ENCODE measurements around the gene BCL2L1.

BCL2L1 gene

DNA sequence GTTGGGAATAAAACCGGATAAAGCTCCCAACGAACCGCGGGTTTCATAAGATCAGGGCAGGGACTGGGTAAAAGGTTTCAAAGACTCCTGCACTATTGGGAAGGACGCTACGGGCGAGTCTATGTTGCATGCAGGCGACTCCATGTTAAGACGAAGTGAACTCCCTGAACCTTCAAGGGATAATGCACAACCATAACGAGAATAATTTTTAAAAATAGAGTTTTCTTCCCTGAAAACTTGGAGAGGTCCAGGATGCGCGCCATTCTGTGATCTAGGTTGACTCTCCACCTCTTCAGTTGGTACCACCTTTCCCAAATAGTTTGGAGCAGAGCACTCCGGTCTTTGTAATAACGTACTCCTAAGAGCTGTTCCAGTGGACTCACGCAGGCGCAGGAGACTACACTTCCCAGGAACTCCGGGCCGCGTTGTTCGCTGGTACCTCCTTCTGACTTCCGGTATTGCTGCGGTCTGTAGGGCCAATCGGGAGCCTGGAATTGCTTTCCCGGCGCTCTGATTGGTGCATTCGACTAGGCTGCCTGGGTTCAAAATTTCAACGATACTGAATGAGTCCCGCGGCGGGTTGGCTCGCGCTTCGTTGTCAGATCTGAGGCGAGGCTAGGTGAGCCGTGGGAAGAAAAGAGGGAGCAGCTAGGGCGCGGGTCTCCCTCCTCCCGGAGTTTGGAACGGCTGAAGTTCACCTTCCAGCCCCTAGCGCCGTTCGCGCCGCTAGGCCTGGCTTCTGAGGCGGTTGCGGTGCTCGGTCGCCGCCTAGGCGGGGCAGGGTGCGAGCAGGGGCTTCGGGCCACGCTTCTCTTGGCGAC, 16.3 kb upstream of the BCL2L1 start, which contains the start of gene TPX2:
Gene TPX2 (plus strand): TSS at position 562 of the 821 bp plus-strand sequence. CDS start 18,187 bp downstream, outside the sequence.
- DNase-seq (ENCODE audit: low read depth, low spot score): peak; percentile 79
- peak within 1 kb of the TSS; percentile 56 for H3K27ac ChIP-seq

DNA sequence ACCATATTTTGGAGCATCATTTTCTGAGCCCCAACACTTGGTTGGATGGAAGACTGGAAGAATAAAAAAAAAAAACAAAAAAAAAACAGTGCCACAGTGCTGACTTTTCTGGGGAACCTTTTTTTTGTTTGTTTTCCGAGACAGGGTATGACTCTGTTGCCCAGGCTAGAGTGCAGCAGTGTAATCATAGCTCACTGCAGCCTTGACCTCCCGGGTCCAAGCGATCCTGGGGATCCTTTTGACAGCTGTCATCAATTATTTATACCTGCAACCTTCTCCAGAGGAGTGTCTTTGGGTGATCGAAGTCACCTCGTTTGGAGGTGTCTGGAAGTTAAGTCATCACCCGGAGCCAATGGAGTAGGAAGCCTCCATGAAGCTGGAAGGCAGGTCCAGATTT, 8.7 kb upstream of the BCL2L1 start:
- DNase-seq (ENCODE audit: low read depth, low spot score): no peak
- H3K27ac ChIP-seq: peak overlapping the region; percentile 79

DNA sequence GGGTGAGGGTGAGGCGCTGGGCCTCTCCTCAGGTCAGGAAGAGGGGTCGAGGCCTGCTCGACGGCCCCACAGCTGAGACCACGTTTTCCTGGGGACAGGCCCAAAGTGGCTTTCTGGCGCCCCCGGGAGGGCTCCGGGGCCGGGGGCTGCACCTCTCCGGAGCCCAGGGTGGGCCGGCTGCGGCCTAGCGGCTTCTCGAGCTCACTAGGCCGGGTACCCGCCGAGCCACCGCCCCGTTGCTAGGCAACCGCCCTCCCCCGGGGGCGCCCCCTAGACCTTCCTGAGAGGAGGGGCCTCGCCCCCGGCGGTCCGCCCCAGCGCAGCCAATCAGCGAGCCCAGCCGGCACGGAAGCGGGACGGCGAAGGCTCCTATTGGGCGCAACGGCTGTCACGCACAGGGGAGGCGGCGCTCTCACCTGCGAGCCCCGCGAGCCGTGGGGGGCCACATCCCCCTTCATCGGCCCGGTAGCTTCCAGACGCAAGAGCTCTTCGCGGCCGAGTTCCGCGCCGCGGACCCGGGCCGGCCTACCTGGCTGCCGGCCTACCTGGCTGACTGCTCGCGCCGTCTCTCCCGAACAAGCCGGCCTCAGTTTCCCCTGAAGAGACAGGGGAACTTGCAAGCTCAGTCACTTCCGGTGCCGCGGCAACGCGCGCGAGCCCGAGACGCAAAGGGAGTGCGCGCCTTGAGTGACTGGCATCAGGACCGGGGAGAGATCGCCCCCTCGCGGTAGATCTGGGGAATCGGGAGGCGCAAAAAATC, 831 bp upstream of the BCL2L1 start:
- DNase-seq (ENCODE audit: low read depth, low spot score): peak; percentile 91
- peak overlapping the region; percentile 100 for H3K27ac ChIP-seq

DNA sequence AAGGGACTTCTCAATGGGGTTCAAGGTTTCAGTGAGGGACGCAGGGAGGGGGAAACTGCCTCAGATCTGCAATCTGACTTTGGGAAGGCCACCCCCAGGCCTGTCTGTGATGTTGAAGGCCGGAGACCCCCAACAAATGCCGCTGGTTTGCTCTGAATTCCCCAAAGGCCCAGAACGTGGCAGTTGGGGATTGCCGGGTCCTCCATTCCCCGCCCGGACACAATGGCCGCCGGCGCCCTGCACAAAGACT, 326 bp upstream of the BCL2L1 start:
- peak overlapping the region; percentile 100 for H3K27ac ChIP-seq
- DNase-seq (ENCODE audit: low read depth, low spot score): no peak

DNA sequence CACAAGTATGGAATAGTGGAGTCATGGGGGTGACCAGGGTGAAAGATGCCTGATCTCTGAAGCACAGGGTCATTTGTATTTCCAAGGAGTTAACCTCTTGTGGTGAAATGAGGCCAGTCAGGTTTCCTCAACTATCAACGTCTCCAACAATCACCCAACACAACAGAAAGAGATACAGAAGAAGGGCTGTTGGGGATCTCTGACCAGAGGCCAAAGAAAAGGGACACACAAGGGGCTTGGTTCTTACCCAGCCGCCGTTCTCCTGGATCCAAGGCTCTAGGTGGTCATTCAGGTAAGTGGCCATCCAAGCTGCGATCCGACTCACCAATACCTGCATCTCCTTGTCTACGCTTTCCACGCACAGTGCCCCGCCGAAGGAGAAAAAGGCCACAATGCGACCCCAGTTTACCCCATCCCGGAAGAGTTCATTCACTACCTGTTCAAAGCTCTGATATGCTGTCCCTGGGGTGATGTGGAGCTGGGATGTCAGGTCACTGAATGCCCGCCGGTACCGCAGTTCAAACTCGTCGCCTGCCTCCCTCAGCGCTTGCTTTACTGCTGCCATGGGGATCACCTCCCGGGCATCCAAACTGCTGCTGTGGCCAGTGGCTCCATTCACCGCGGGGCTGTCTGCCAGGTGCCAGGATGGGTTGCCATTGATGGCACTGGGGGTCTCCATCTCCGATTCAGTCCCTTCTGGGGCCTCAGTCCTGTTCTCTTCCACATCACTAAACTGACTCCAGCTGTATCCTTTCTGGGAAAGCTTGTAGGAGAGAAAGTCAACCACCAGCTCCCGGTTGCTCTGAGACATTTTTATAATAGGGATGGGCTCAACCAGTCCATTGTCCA, 1.0 kb downstream of the BCL2L1 start:
- H3K27ac ChIP-seq: peak overlapping the region; percentile 100
- DNase-seq (ENCODE audit: low read depth, low spot score): no peak

DNA sequence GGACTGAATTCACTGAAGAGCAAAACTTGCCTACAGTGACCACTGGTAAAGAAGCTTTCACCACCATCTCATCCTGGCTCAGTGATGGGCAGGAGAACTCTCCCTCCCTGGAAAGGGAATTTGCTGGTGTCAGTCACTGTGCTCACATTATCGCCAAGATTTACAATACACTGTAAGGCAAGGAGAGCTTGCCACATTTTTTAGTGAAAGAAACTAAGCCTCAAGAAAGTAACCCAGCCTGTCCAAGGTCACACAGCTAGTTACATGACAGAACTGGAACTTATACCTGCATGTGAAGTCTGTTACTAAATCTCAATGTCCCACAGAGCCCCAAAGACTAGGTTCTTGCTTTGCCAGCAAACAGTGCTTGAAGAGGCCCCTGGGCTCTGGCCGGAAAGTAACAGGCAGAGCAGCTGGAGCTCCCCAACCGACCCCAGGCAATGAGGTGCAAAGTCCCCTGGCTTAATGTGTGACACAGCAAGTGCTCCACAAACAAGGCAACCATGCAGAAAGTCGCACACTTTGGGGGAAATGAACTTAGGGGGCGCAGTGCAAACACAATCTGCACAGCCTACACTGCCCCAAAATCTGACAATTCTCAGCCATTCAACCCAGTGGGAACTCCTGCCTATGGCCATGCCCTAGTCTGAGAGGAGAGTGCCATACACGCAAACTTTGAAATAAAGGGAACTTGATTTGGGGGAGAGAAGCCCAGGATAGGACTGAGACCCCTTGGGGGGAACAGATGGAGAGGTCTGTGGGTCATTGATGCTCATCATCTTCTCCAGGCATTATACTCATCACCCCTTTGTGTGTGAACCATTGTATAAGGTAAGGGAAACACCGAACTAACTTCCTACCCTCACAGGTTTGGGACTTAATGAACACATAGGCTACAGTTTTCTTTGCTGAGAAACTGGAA, 1.9 kb downstream of the BCL2L1 start:
- peak overlapping the region; percentile 100 for H3K27ac ChIP-seq
- DNase-seq (ENCODE audit: low read depth, low spot score): no peak

DNA sequence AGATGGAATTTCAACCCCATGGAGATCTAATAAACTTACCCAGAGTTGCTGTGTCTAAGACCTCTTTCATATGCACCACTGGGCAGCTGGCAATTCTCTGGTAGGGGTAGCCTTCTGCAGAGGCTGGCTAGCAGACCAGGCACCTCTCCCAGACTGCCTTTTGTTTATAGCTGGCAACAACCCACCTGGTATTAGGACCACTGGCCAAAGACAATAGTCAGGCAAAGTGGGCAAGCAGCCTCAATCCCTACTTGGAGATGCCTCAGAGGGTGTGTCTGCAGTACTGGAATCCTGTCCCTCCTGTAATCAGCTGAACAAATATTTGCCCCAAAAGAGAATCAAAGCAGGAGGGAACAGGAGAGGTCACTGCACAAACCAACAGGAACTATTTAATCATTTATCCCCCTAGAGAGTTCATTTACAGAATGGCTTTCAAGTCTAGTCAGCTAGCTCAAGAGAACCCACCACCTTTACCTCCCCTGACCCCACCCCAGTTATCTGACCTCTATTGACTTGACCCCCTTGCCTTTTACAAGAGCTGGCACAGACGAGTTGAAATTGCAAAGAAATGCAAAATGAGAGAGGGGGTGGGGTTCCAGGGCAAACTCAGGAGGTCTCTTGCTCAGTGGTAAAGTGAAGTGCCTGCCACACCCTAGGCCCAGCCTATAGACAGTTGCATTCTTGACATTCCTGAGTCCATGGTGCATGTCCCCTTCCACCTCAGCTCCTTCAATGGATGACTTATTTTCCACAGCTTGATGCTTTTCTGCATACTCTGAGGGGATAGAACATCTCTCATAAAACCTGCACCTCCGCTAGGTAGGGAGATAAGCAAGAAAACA, 2.8 kb downstream of the BCL2L1 start:
- DNase-seq (ENCODE audit: low read depth, low spot score): no peak
- peak overlapping the region; percentile 100 for H3K27ac ChIP-seq

DNA sequence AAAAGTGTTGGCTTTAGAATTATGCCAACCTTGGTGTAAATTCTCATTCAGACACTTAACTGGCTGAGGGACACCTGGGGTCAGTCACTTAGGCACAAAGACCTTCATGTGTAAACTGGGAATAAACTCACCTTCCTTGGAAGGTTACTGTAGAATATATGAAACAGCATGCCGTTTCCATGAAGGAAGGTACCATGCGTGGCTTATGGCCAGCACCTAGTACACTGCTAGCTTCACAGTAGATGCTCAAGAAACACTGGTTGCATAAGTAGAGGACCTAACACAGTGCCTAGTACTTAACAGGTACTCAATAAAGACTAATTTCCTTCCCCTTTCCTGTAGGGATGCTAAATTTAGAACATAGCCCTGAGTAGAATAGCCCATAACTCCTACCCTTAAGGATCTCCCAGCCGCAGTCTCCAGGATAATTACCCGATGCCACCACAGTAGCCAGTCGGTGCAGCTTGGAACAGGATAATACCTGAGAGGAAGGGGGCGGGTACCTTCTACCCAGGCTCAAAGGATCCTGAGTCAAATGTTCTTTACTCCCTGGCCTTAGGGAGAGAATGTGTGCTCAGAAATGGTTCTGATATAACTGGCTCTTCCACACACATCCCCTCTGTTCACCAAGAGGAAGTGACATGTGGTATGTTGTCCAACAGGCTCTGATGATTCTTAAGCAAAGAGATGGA, 3.6 kb downstream of the BCL2L1 start:
- H3K27ac ChIP-seq: peak overlapping the region; percentile 100
- DNase-seq (ENCODE audit: low read depth, low spot score): peak; percentile 80

DNA sequence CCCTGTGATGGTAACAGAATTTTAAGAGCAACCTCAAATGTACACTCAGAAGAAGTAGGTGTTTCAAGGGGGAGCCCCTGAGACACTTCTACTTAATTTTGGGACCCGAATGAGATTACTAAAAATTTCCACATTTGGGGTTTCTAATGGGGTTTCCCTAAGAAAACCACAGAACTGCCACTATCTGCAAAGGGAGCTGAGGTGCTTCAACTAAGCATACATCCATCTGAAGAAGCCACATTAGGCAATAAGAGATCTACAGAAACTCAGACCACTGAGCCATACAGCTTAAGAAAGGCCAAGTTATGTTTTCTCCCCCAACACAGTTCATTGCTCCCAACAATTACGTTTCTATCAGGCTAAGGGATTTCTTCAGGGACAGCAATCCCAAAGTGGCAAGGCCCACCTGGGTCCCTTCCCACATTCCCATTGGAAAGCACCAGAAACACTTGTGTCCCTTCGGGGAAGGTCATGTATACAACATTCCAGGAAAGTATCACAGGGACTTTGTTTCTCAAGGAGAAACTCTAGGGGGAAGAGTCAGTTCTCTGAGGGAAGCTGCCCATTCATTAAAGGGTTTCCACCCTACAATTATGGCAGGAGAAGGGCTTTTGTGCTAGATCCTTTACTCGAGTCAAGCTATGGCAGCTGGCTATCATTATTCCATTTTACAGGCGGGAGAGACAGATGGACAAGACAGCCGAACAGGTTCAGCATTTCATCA, 5.0 kb downstream of the BCL2L1 start:
- H3K27ac ChIP-seq: peak overlapping the region; percentile 100
- no peak for DNase-seq (ENCODE audit: low read depth, low spot score)

DNA sequence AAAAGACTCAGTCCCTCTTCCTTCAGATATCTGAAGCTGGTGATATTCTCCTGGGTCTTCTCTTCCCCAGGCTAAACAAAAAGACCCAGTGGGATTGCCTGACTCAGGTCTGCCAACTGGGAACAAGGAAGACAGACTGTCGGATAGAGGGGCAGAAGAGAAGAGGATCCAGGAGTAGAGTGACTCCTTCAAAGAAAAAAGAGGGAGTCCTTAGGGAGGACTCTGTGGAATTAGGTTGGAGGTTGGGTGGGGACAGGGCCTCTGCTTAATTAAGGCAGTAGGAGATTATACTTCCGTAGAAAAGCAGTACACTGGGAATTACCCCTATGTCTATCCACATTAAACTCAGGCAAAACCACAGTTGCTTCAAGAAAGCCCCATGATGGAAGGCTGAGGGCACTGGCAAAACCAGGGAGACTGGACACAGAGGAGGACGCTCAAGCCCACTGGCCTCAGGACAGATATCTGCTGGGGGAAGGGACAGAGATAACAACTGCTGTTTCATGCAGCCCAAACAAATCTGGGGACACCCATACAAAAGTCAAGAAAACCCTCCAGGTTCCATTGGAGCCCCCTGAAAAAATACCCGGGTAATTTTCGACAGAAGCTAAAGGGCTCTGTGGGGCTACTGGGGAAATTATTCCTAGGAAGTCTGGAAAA, 5.7 kb downstream of the BCL2L1 start:
- DNase-seq (ENCODE audit: low read depth, low spot score): no peak
- H3K27ac ChIP-seq: peak overlapping the region; percentile 100

DNA sequence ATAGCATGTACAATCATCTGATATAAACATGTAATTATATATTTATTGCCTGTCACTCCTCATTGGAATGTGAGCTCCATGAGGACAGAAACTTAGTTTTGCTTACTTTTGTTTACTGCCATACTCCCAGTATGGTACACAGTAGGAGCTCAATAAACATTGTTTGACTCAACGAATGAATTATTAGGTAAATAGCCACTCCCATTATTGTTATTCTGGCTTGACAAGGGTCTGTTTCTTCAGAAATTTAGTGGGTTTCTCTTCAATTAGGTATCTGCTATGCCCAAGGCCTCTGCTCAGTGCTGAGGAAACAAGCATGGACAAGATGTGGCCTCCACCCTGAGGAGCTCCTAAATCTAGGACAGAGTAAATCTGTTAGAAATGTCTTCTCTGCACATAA, 6.3 kb downstream of the BCL2L1 start:
- DNase-seq (ENCODE audit: low read depth, low spot score): no peak
- H3K27ac ChIP-seq: peak overlapping the region; percentile 100

DNA sequence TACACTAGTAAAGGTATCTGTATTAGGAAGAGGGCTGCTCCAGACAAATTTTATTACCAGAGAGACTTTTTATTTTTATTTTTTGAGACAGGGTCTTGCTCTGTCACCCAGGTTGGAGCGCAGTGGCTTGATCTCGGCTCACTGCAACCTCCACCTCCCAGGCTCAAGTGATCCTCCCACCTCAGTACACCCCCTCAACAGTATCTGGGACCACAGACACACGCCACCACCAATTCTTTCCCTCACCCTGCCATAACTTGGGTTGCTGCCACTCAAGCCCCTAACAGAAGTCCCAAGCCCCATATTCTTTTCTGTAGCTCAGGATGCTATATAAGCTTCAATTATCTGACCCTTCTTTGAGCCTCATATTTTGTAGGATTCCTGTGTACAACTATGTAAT, 6.9 kb downstream of the BCL2L1 start:
- peak overlapping the region; percentile 100 for H3K27ac ChIP-seq
- DNase-seq (ENCODE audit: low read depth, low spot score): no peak

DNA sequence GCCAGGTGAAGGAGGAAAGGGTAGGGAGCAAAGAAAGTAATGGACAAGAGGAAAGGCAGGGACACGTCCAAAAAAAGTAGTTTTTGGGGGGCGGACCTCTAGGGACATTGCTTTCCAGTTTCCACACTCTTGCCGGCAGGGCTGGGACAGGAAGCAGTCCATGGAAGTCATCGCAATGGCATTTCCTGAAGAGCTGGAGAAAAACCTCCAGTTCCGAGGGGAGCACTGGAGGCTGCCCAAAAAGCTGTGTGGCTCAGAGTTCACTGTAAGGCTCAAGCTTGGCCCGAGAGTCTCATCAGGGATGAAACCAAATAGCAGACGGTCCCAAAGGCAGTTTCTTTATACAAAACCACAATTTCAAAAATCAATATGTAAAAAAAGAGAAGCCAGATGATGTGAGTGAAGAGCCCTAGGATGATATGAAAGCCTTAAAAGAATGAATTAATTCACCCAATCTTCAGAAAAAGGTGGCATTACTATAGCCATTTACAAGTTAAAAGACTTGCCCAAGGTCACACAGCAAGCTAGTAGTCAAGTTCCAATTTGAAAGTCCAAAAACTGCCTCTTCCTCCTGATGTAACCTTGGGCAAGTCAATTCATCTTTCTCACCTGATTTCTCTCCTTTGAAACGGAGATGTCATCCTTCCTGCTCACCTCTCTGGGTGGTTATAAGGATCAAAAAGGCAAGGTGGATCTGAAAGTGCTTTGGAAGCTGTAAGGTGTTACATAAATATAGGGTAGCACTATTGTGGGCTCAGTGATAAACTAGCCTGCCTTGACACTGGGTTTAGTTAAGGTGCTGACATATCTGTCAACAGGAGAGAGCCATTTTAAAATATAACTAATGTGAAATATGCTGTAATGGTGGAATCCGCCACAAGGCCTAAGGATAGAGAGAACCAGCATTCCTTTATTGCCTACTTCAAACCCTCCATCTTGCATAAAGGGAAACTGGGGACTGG, 9.1 kb downstream of the BCL2L1 start:
- no peak for DNase-seq (ENCODE audit: low read depth, low spot score)

DNA sequence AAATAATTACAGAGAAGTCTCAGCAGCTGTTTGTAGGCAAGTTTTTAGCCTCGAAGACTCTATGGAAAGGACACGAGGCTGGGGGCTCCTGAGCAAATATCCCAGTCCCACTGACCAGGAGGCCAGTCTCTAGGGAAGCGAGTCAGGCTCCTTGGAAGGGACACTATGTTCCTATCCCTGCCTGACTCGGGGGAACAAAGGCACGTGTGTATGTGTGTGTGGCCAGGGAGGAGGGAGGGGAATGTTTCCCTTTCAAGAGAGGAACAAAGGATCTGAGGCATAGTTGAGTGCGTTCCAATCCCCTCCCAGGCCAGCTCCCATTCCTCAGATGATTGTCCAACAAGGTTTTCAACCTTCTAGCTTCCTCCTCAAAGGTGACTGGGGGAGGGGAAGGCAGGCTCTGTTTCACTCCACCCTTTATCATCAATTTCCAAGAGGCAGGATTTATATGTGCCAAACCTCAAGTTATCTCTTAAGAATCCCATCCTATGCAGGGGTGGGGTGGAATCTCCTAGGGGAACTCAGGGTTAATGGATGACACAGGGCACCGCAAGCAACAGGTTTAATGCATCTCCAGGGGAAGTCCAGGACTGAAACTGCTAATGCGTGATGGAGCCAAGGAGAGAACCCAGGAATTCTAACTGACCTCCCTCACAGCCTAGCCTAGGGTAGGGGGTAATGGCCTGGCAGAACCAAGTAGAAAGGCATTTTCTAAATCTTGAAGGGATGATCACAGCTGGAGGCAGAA, 9.9 kb downstream of the BCL2L1 start:
- peak overlapping the region; percentile 100 for H3K27ac ChIP-seq
- no peak for DNase-seq (ENCODE audit: low read depth, low spot score)

More for the DNA sequence above, 9.1 kb downstream of the BCL2L1 start:
- peak overlapping the region; percentile 100 for H3K27ac ChIP-seq

DNA sequence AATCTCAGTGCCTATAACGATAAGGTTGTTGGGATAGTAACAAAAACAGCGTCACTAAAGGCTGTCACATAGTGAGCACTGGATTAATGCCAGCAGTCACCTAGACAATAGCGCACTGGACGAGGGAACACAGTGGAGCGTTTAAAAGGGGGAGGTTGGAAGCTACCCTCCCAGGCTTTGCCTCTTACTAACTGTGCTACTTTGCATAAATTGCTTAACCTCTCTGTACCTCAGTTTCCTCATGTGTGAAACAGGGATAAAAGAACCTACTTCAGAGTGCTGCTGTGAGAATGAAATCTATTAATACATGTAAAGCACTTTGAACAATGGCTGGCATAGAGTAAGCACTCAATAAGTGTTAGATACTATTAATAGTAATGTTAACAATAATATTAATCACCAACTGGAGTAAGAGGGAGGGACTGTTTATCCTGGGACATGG, 10.5 kb downstream of the BCL2L1 start:
- H3K27ac ChIP-seq: peak overlapping the region; percentile 100
- DNase-seq (ENCODE audit: low read depth, low spot score): no peak

Data from epithelial cell of prostate (primary cell).